GM12891 (cell line): ENCODE results near the gene CDK18.

Experiments
- DNase-seq: peaks from one replicate; pipeline ENCODE4 v3.0.0; 2011; ENCODE audit warnings: low spot score; ENCODE audit not compliant: insufficient read length
- FAIRE-seq: peaks from 2 replicates; lab custom pipeline; 2011; peaks lifted over from hg19 to GRCh38; lab: Jason Lieb, UNC
- PAX5 ChIP-seq: IDR thresholded peaks from 2 replicates; pipeline ENCODE4 v1.6.1; 2011; ENCODE audit warnings: low read length, moderate library complexity, mild to moderate bottlenecking; ENCODE audit not compliant: insufficient read depth, severe bottlenecking
- POLR2A ChIP-seq: IDR thresholded peaks from 2 replicates; pipeline ENCODE4 v1.6.1; 2011; ENCODE audit warnings: low read depth, low read length, control low read depth
- POLR2AphosphoS5 ChIP-seq: IDR thresholded peaks from 2 replicates; pipeline ENCODE4 v1.6.1; 2011; ENCODE audit warnings: low read depth, low read length, control low read depth
- POU2F2 ChIP-seq: IDR thresholded peaks from 2 replicates; pipeline ENCODE4 v1.6.1; 2011; ENCODE audit warnings: low read depth, mild to moderate bottlenecking, control low read depth, low read length, moderate library complexity
- SPI1 ChIP-seq: IDR thresholded peaks from 2 replicates; pipeline ENCODE4 v1.6.1; 2011; ENCODE audit warnings: low read depth, low read length, control low read depth
- TAF1 ChIP-seq: IDR thresholded peaks from 2 replicates; pipeline ENCODE4 v1.6.1; 2011; ENCODE audit warnings: low read depth, low read length, control low read depth

CDK18 gene

DNA sequence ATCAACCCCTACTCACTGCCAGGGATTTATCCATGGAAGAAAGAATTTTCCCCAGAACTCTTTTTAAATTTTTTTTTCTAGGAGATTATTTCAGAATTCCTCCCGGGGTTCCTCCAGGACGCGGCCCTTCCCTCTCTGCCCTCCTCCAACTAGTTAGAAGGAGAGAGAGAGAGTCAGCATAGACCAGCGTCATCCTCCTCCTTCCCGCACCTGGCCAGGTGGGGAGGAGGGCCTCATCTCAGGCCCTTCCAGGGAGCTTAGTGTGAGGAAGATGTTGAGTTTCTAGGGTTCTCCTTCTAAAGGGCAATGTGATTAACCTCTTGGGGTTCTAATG lies 63.6 kb downstream of the CDK18 start:
- TF ChIP-seq PAX5: no peak
- no peak for TF ChIP-seq TAF1
- TF ChIP-seq POU2F2: no peak
- TF ChIP-seq POLR2A: no peak
- TF ChIP-seq SPI1: no peak
- TF ChIP-seq POLR2AphosphoS5: no peak
- no peak for DNase-seq
- FAIRE-seq: no peak

GRCh38 chr1:205568469-205569361 lies 64.2 kb downstream of the CDK18 start:
- TF ChIP-seq PAX5 (no peak), POU2F2 (no peak), POLR2AphosphoS5 (no peak), TAF1 (no peak), SPI1 (no peak), POLR2A (no peak)
- FAIRE-seq: no peak
- DNase-seq: no peak

GRCh38 chr1:205569411-205570172 lies 65.1 kb downstream of the CDK18 start:
- FAIRE-seq (no peak), DNase-seq (no peak)
- no peak for TF ChIP-seq POLR2AphosphoS5
- TF ChIP-seq TAF1: no peak
- TF ChIP-seq PAX5: no peak
- no peak for TF ChIP-seq POU2F2
- TF ChIP-seq SPI1: no peak

DNA sequence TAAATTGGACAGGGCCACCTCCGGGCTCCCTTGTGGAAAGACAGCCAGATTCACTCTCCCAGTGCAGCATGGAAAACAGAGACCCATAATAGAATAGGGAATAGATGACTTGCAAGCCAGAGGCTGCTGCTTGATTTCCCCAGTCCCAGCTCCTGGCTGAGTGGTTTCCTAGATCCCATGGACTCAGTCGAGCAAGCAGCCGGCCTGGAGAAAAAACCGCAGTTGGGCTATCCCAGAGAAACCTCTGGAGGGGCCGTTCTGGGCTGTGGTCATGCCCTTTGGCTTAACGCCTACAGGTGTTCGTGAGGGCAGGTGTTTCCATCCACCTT lies 65.7 kb downstream of the CDK18 start:
- TF ChIP-seq PAX5 (no peak), POU2F2 (no peak), SPI1 (no peak), POLR2AphosphoS5 (no peak), TAF1 (no peak), POLR2A (no peak)
- FAIRE-seq (no peak), DNase-seq (no peak)

- no peak for DNase-seq
- no peak for FAIRE-seq
- TF ChIP-seq PAX5 (no peak), SPI1 (no peak), POU2F2 (no peak), TAF1 (no peak), POLR2A (no peak), POLR2AphosphoS5 (no peak)
Measured at GRCh38 chr1:205570796-205571537, 66.5 kb downstream of the CDK18 start.

GRCh38 chr1:205571747-205572146 lies 67.3 kb downstream of the CDK18 start:
- TF ChIP-seq PAX5 (no peak), TAF1 (no peak), SPI1 (no peak), POU2F2 (no peak), POLR2A (no peak), POLR2AphosphoS5 (no peak)
- FAIRE-seq: no peak
- no peak for DNase-seq

GRCh38 chr1:205572421-205572820 lies 68.0 kb downstream of the CDK18 start:
- FAIRE-seq (no peak), DNase-seq (no peak)
- TF ChIP-seq POLR2A: no peak
- no peak for TF ChIP-seq POU2F2
- TF ChIP-seq SPI1: no peak
- TF ChIP-seq POLR2AphosphoS5: no peak
- no peak for TF ChIP-seq TAF1
- TF ChIP-seq PAX5: no peak

DNA sequence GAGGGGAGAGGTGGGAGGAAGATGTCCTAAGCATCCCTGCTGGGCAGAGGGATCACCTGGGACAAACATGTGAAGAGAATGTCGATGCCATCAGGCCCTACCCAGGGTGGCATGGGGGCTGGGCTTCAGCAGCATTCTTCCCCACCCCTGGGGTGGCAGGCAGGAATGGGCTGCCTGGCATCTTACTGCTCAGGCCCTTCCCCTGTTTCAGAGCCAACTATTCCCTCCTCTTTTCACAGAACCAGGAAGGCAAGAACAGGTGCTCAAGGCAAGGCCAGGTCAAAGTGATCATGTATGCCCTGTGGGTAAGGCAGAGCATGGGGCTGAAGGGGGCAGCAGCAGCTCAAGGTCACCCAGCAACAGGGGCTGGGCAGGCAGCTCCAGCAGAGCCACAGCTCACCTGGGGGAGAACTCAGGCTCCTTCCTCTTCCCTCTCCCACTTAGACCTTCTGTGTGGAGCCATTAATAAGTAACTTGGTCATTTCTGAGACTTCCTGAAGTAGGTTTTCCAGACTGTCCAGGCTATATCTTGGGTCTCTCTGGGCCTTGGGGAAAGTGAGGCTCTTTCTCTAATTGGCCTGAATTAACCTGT lies 70.9 kb downstream of the CDK18 start:
- FAIRE-seq (no peak), DNase-seq (no peak)
- no peak for TF ChIP-seq SPI1
- TF ChIP-seq POU2F2: no peak
- no peak for TF ChIP-seq TAF1
- no peak for TF ChIP-seq PAX5
- no peak for TF ChIP-seq POLR2A
- TF ChIP-seq POLR2AphosphoS5: no peak

DNA sequence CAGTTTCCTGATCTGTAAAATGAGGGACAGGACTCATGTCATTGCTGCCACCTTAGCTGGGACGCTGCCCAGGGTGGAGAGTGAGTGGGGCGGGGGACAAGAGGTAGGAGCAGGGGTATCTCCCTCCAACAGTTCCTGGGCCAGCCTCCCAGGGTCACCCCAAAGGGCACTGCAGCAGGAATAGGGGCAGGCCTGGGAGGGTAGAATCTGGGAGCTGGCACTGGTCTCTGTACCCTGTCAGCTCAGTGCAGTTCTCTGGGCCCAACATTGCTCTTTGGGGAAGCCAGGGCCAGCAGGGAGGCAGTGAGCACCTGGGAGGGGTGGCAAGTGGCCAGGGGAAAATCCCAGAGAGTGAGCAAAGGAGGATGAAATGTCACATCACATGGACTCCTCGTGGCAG lies 71.5 kb downstream of the CDK18 start:
- FAIRE-seq: no peak
- no peak for DNase-seq
- TF ChIP-seq POU2F2 (no peak), SPI1 (no peak), PAX5 (no peak), POLR2A (no peak), POLR2AphosphoS5 (no peak), TAF1 (no peak)
